GM12878 (cell line): Measurements from ENCODE around the gene MGAT3. TPM values are rescaled to one million over a fixed set of nuclear protein-coding genes. Genes with fewer than 3 reads are reported as not detected.

Experiments used
- ATAC-seq: fragments of 200-7000 bp; cut with Tn5 transposase; 3 replicates; pipeline ENCODE4 v1.9.1; 2020; ENCODE audit warnings: mild to moderate bottlenecking, moderate library complexity
- BruUV-seq: library from RNA; stranded (reverse); fragments of 400-500 nt; replicated peaks from 2 replicates; lab custom pipeline; 2021; lab: Mats Ljungman, UMichigan
- CTCF ChIA-PET: fragments of 300-600 bp; sonication (Branson Sonifier 250); formaldehyde crosslinking; extraction: SDS; loops from one replicate; lab custom pipeline; 2021; ENCODE audit warnings: inconsistent platforms; lab: Yijun Ruan, JAX
- POLR2A ChIA-PET: fragments of 350-600 bp; formaldehyde crosslinking; extraction: SDS; loops from one replicate; lab custom pipeline; 2021; ENCODE audit warnings: inconsistent platforms; lab: Charles Lee
- RAD21 ChIA-PET: fragments of 300-600 bp; sonication (Branson Sonifier 250); formaldehyde crosslinking; loops from one replicate; lab custom pipeline; 2023; ENCODE audit warnings: antibody characterized with exemption; ENCODE audit not compliant: unreplicated experiment; lab: Charles Lee
- SMC1A ChIA-PET: fragments of 300-600 bp; sonication (Branson Sonifier 250); formaldehyde crosslinking; loops from one replicate; lab custom pipeline; 2023; ENCODE audit not compliant: unreplicated experiment, uncharacterized antibody; lab: Charles Lee
- DNase-seq: peaks from one replicate; pipeline ENCODE4 v3.0.0-alpha.2; 2011; ENCODE audit warnings: low read depth, low spot score
- FAIRE-seq: peaks from 3 replicates; lab custom pipeline; 2011; peaks lifted over from hg19 to GRCh38; lab: Jason Lieb, UNC
- H2AFZ ChIP-seq: 2 replicates; pipeline ENCODE4 v1.6.0; 2011; ENCODE audit warnings: low read depth, low read length, control low read depth; ENCODE audit not compliant: control insufficient read depth
- H3K27ac ChIP-seq: 2 replicates; pipeline ENCODE4 v1.5.1; 2011; ENCODE audit warnings: control low read depth; ENCODE audit not compliant: control insufficient read depth, insufficient read depth
- H3K27me3 ChIP-seq, 2 experiments: replicated peaks in 1 of 2; 2 replicates each; pipeline versions ENCODE4 v1.6.0 to v1.6.1; 2011; ENCODE audit warnings: low read length in 1 of 2; ENCODE audit not compliant: control insufficient read depth in 2 of 2, insufficient read depth in 2 of 2
- H3K36me3 ChIP-seq, 2 experiments: 2 replicates each; pipeline ENCODE4 v1.5.1; 2011; ENCODE audit warnings: low read length in 1 of 2; ENCODE audit not compliant: control insufficient read depth in 2 of 2, insufficient read depth in 2 of 2
- H3K4me1 ChIP-seq: 2 replicates; pipeline ENCODE4 v1.6.1; 2011; ENCODE audit warnings: mild to moderate bottlenecking, low read length, moderate library complexity, mixed read lengths; ENCODE audit not compliant: control insufficient read depth, insufficient read depth
- H3K4me2 ChIP-seq: 2 replicates; pipeline ENCODE4 v1.6.0; 2011; ENCODE audit warnings: control low read depth; ENCODE audit not compliant: control insufficient read depth, insufficient read depth
- H3K4me3 ChIP-seq: fragments of 200-600 bp; sonication (generic); 2 replicates; pipeline ENCODE4 v1.5.1; 2016
- H3K79me2 ChIP-seq: 2 replicates; pipeline ENCODE4 v1.6.0; 2011; ENCODE audit warnings: low read length; ENCODE audit not compliant: control insufficient read depth, insufficient read depth
- H3K9ac ChIP-seq: 2 replicates; pipeline ENCODE4 v1.8.0; 2011; ENCODE audit warnings: low read length, control low read depth, mixed read lengths; ENCODE audit not compliant: control insufficient read depth, insufficient read depth
- H3K9me3 ChIP-seq: replicated peaks from 3 replicates; pipeline ENCODE4 v1.5.1; 2011; ENCODE audit warnings: mild to moderate bottlenecking, low read length; ENCODE audit not compliant: control insufficient read depth, insufficient read depth
- H4K20me1 ChIP-seq: 2 replicates; pipeline ENCODE4 v1.6.0; 2011; ENCODE audit not compliant: control insufficient read depth, insufficient read depth
- ATF2 ChIP-seq: IDR thresholded peaks from 2 replicates; pipeline ENCODE4 v1.6.1; 2012; ENCODE audit warnings: low read length, inconsistent platforms
- BCLAF1 ChIP-seq: fragments of 450-650 bp; IDR thresholded peaks from 2 replicates; pipeline ENCODE4 v1.6.1; 2017; ENCODE audit warnings: antibody characterized with exemption, mild to moderate bottlenecking, moderate library complexity
- CBX5 ChIP-seq: sonication (generic); IDR thresholded peaks from 2 replicates; pipeline ENCODE4 v1.6.1; 2016; ENCODE audit warnings: low read depth, moderate library complexity, mild to moderate bottlenecking, inconsistent platforms
- EP300 ChIP-seq, 2 experiments: fragments of 150-350 bp in 1 of 2; IDR thresholded peaks; 2 replicates each; pipeline ENCODE4 v1.6.1; 2011 to 2012; ENCODE audit warnings: low read depth in 2 of 2, low read length in 2 of 2, borderline replicate concordance in 1 of 2, improper control_type of control experiment in 1 of 2, inconsistent platforms in 1 of 2; ENCODE audit not compliant: control insufficient read depth in 1 of 2
- ESRRA ChIP-seq: IDR thresholded peaks from 2 replicates; pipeline ENCODE4 v1.6.1; 2012; ENCODE audit warnings: mild to moderate bottlenecking, low read length, improper control_type of control experiment
- EZH2 ChIP-seq: IDR thresholded peaks from 2 replicates; pipeline ENCODE4 v1.6.1; 2012; ENCODE audit warnings: low read depth, mild to moderate bottlenecking, control low read depth, inconsistent platforms, low read length, borderline replicate concordance; ENCODE audit not compliant: control insufficient read depth
- GABPA ChIP-seq: IDR thresholded peaks from 2 replicates; pipeline ENCODE4 v1.6.1; 2014; ENCODE audit warnings: antibody characterized with exemption, low read depth, mild to moderate bottlenecking, inconsistent platforms
- IKZF2 ChIP-seq, 2 experiments: fragments of 450-650 bp; IDR thresholded peaks; 2 replicates each; pipeline ENCODE4 v1.6.1; 2017; ENCODE audit warnings: mild to moderate bottlenecking in 2 of 2, moderate library complexity in 2 of 2
- MTA3 ChIP-seq: IDR thresholded peaks from 2 replicates; pipeline ENCODE4 v1.6.1; 2012; ENCODE audit warnings: low read length, inconsistent platforms, borderline replicate concordance
- NFXL1 ChIP-seq: fragments of 450-650 bp; IDR thresholded peaks from 2 replicates; pipeline ENCODE4 v1.6.1; 2017; ENCODE audit warnings: antibody characterized with exemption, mild to moderate bottlenecking, borderline replicate concordance
- SREBF2 ChIP-seq: IDR thresholded peaks from 2 replicates; pipeline ENCODE4 v1.6.1; 2012; ENCODE audit warnings: mild to moderate bottlenecking, low read length
- STAT1 ChIP-seq: fragments of 450-650 bp; conservative IDR thresholded peaks from 2 replicates; pipeline ENCODE4 v1.6.1; 2014; ENCODE audit warnings: antibody characterized with exemption, mild to moderate bottlenecking
- SUZ12 ChIP-seq: fragments of 200-600 bp; sonication (generic); IDR thresholded peaks from one replicate; pipeline ENCODE4 v1.6.1; 2018; ENCODE audit warnings: antibody characterized with exemption, mild to moderate bottlenecking; ENCODE audit not compliant: unreplicated experiment
- TCF3 ChIP-seq: IDR thresholded peaks from 2 replicates; pipeline ENCODE4 v1.6.1; 2012; ENCODE audit warnings: low read depth, mild to moderate bottlenecking, low read length, borderline replicate concordance; ENCODE audit not compliant: insufficient read depth
- ZBTB11 ChIP-seq: fragments of 450-650 bp; formaldehyde crosslinking; IDR thresholded peaks from 2 replicates; pipeline ENCODE4 v1.5.0; 2022; ENCODE audit warnings: mild to moderate bottlenecking, missing genetic modification characterization
- ZNF207 ChIP-seq: fragments of 450-650 bp; IDR thresholded peaks from 2 replicates; pipeline ENCODE4 v1.6.1; 2014; ENCODE audit warnings: antibody characterized with exemption, mild to moderate bottlenecking, borderline replicate concordance
- ZNF217 ChIP-seq: fragments of 450-650 bp; IDR thresholded peaks from 2 replicates; pipeline ENCODE4 v1.6.1; 2017; ENCODE audit warnings: antibody characterized with exemption, mild to moderate bottlenecking
- WGBS: methylation state at CpG from one replicate; pipeline ENCODE4 v1.1.6; 2016; ENCODE audit warnings: low lambda C conversion rate; ENCODE audit not compliant: insufficient replicate concordance, insufficient coverage; ENCODE audit errors: missing lambda C conversion rate; 5-methylcytosine and 5-hydroxymethylcytosine counted together
- in situ Hi-C: fragments of 300-500 bp; cut with MboI; formaldehyde crosslinking; loops from 9 replicates; pipeline ENCODE4 v1.14.3; 2018; ENCODE audit warnings: mixed read lengths
- intact Hi-C: fragments of 100-400 bp; cut with micrococcal nuclease; formaldehyde crosslinking; loops from one replicate; pipeline ENCODE4 v1.14.2; 2022; ENCODE audit not compliant: unreplicated experiment
- polyA plus RNA-seq, 11 experiments: library from polyadenylated mRNA; depleted of rRNA in 4 of 11; unstranded in 6 of 11; stranded (reverse) in 5 of 11; fragments of >200 nt; fragmentation: Nextera tagmentation in 4 of 11; fragmentation: Illumina TruSeq in 1 of 11; extraction: Ambion mirVana in 4 of 11; extraction: Trizol in 1 of 11; gene quantifications; 1 replicate in 1 of 11; 2 replicates in 10 of 11; pipeline versions ENCODE4 v1.2.1 to v1.2.3, GENCODE V29; 2011 to 2016; ENCODE audit warnings: inconsistent platforms in 2 of 11, missing spikeins in 2 of 11, low read depth in 1 of 11
- total RNA-seq, 4 experiments: library from RNA; depleted of rRNA in 3 of 4; stranded (reverse); fragments of >200 nt in 3 of 4; fragmentation: Illumina TruSeq in 1 of 4; extraction: Trizol in 1 of 4; gene quantifications; 2 replicates each; pipeline versions ENCODE4 v1.2.1 to v1.2.3, GENCODE V29; 2013 to 2021

Gene MGAT3
- total and polyA plus RNA-seq, 10 of the 15 experiments (the other 5 are each of a cell fraction or from before 2014, with no cell fraction given): 0.32 to 40.2 (median 11.9) TPM

GRCh38 chr22:39410264-39410663 is 46.5 kb upstream of the MGAT3 start:
- no peak for DNase-seq
- POLR2A ChIA-PET: no interaction called here
- H3K4me3 ChIP-seq: no peak overlapping the region
- H3K4me2 ChIP-seq: no peak overlapping the region
- H3K27me3 ChIP-seq: no peaks in the 10 kb centered on the region
- CTCF ChIA-PET: interaction anchor here (0.5 to 1.3 kb wide), 4 partner anchors 27 to 1455 kb away, joined by 3 to 7 read pairs (median 3); no protein-coding TSS in a partner anchor
- RAD21 ChIA-PET: interaction anchor here (1.1 to 1.2 kb wide), 2 partner anchors 44 to 62 kb away, joined by 3 to 4 read pairs; no protein-coding TSS in a partner anchor
- no peak overlapping the region for H2AFZ ChIP-seq
- ATAC-seq: no peak
- no peak overlapping the region for H3K9ac ChIP-seq
- TF ChIP-seq TCF3 (no peak), EZH2 (no peak), ESRRA (no peak), CBX5 (no peak), ZNF207 (no peak), MTA3 (no peak), ZNF217 (no peak), SREBF2 (no peak), STAT1 (no peak), SUZ12 (no peak), EP300 (IDR thresholded peaks at IDR 0.05; ENCODE audit: borderline replicate concordance in 1 of 2, control insufficient read depth in 1 of 2, low read depth in 2 of 2, low read length in 2 of 2) (no peak), GABPA (no peak), BCLAF1 (no peak), NFXL1 (no peak), IKZF2 (IDR thresholded peaks at IDR 0.05) (no peak), ZBTB11 (no peak), ATF2 (no peak)
- TF ChIP-seq, all 136 proteins: peak for 0
- no peaks in the 10 kb centered on the region for H4K20me1 ChIP-seq
- no peak for FAIRE-seq
- H3K4me1 ChIP-seq: peaks cover 4% of the 10 kb centered on the region; the same call in 1 of the 2 replicates
- SMC1A ChIA-PET: interaction anchor here (0.7 to 1.4 kb wide), 4 partner anchors 21 to 83 kb away, joined by 3 to 5 read pairs (median 4); no protein-coding TSS in a partner anchor
- H3K36me3 ChIP-seq: peaks cover 0 to 4% of the 10 kb centered on the region in 2 experiments; a peak in 2 of 4 replicates
- H3K27ac ChIP-seq: no peak overlapping the region
- no TSS peak for BruUV-seq
- no peaks in the 10 kb centered on the region; the same call in none of the 2 replicates for H3K79me2 ChIP-seq
- in situ Hi-C loops (no loop called here), intact Hi-C loops (no loop called here)
- H3K9me3 ChIP-seq: no peaks in the 10 kb centered on the region
- 97% methylated on average over 4 of the region's 4 CpGs for WGBS
